Measurements from ENCODE around the gene GNAQ. TPM values are rescaled to one million over a fixed set of nuclear protein-coding genes. Genes with fewer than 3 reads are reported as not detected.

The GNAQ gene
- total RNA-seq, 1 experiment from 2014 or later, result 38.2 TPM

- H3K9me3 Mint-ChIP-seq (ENCODE audit: unreplicated experiment), result no peaks in the 10 kb centered on the region
- TF ChIP-seq CTCF (IDR thresholded peaks at IDR 0.05; ENCODE audit: unreplicated experiment), result no peak
- intact Hi-C loops (cut with micrococcal nuclease), result no loop called here
- no peaks in the 10 kb centered on the region for H3K36me3 Mint-ChIP-seq (ENCODE audit: insufficient read depth, unreplicated experiment)
- CTCF ChIA-PET, result interaction anchor here (0.7 kb wide), 1 partner anchor 11 kb away, joined by 3 read pairs; no protein-coding TSS in a partner anchor
- no peak overlapping the region for H3K27ac Mint-ChIP-seq (ENCODE audit: low read depth, unreplicated experiment)
- no peak for DNase-seq (ENCODE audit: unreplicated experiment)
- no peak overlapping the region for H3K4me3 Mint-ChIP-seq (ENCODE audit: unreplicated experiment)
- POLR2A ChIA-PET, result no interaction called here
- peaks cover 22% of the 10 kb centered on the region for H3K4me1 Mint-ChIP-seq (ENCODE audit: insufficient read depth, unreplicated experiment)
- H3K27me3 Mint-ChIP-seq (ENCODE audit: insufficient read depth, unreplicated experiment), result no peaks in the 10 kb centered on the region
- no TSS peak for BruUV-seq (replicated peaks)
These were observed 121.4 kb downstream of the GNAQ start for GRCh38 chr9:77910194-77910621.

- H3K27ac Mint-ChIP-seq (ENCODE audit: low read depth, unreplicated experiment), result no peak overlapping the region
- peaks cover 22% of the 10 kb centered on the region for H3K4me1 Mint-ChIP-seq (ENCODE audit: insufficient read depth, unreplicated experiment)
- CTCF ChIA-PET, result interaction anchor here (0.5 kb wide), 1 partner anchor 116 kb away, joined by 3 read pairs; no protein-coding TSS in a partner anchor
- TF ChIP-seq CTCF (IDR thresholded peaks at IDR 0.05; ENCODE audit: unreplicated experiment), result no peak
- no peaks in the 10 kb centered on the region for H3K9me3 Mint-ChIP-seq (ENCODE audit: unreplicated experiment)
- no peaks in the 10 kb centered on the region for H3K36me3 Mint-ChIP-seq (ENCODE audit: insufficient read depth, unreplicated experiment)
- H3K4me3 Mint-ChIP-seq (ENCODE audit: unreplicated experiment), result no peak overlapping the region
- intact Hi-C loops (cut with micrococcal nuclease), result no loop called here
- no TSS peak for BruUV-seq (replicated peaks)
- H3K27me3 Mint-ChIP-seq (ENCODE audit: insufficient read depth, unreplicated experiment), result no peaks in the 10 kb centered on the region
- DNase-seq (ENCODE audit: unreplicated experiment), result no peak
- POLR2A ChIA-PET, result no interaction called here
These were observed 122.3 kb downstream of the GNAQ start for GRCh38 chr9:77909306-77909705.

- Mint-ChIP-seq H3K4me3 (ENCODE audit: unreplicated experiment) (no peak overlapping the region), H3K4me1 (ENCODE audit: insufficient read depth, unreplicated experiment) (peaks cover 22% of the 10 kb centered on the region), H3K9me3 (ENCODE audit: unreplicated experiment) (no peaks in the 10 kb centered on the region), H3K27ac (ENCODE audit: low read depth, unreplicated experiment) (no peak overlapping the region), H3K36me3 (ENCODE audit: insufficient read depth, unreplicated experiment) (no peaks in the 10 kb centered on the region), H3K27me3 (ENCODE audit: insufficient read depth, unreplicated experiment) (no peaks in the 10 kb centered on the region)
- DNase-seq (ENCODE audit: unreplicated experiment), result no peak
- ChIA-PET POLR2A (interaction anchor here (1.4 kb wide), 1 partner anchor 9 kb away, joined by 5 read pairs; no protein-coding TSS in a partner anchor), CTCF (interaction anchor here (1.0 kb wide), 1 partner anchor 9 kb away, joined by 3 read pairs; no protein-coding TSS in a partner anchor)
- no TSS peak for BruUV-seq (replicated peaks)
- TF ChIP-seq CTCF (IDR thresholded peaks at IDR 0.05; ENCODE audit: unreplicated experiment), result no peak
- intact Hi-C loops (cut with micrococcal nuclease), result no loop called here
These were observed 123.3 kb downstream of the GNAQ start for GRCh38 chr9:77908293-77908692.

- POLR2A ChIA-PET, result interaction anchor here (0.7 to 1.4 kb wide), 3 partner anchors 9 to 32 kb away, joined by 3 to 5 read pairs (median 3); no protein-coding TSS in a partner anchor
- no peaks in the 10 kb centered on the region for H3K9me3 Mint-ChIP-seq (ENCODE audit: unreplicated experiment)
- DNase-seq (ENCODE audit: unreplicated experiment), result peak; percentile 23
- no peak overlapping the region for H3K27ac Mint-ChIP-seq (ENCODE audit: low read depth, unreplicated experiment)
- BruUV-seq (replicated peaks), result no TSS peak
- peaks cover 22% of the 10 kb centered on the region for H3K4me1 Mint-ChIP-seq (ENCODE audit: insufficient read depth, unreplicated experiment)
- intact Hi-C loops (cut with micrococcal nuclease), result no loop called here
- H3K4me3 Mint-ChIP-seq (ENCODE audit: unreplicated experiment), result no peak overlapping the region
- CTCF ChIA-PET, result interaction anchor here (0.7 to 1.0 kb wide), 2 partner anchors 9 to 375 kb away, joined by 3 to 4 read pairs; no protein-coding TSS in a partner anchor
- no peaks in the 10 kb centered on the region for H3K36me3 Mint-ChIP-seq (ENCODE audit: insufficient read depth, unreplicated experiment)
- no peaks in the 10 kb centered on the region for H3K27me3 Mint-ChIP-seq (ENCODE audit: insufficient read depth, unreplicated experiment)
- no peak for TF ChIP-seq CTCF (IDR thresholded peaks at IDR 0.05; ENCODE audit: unreplicated experiment)
These were observed 124.0 kb downstream of the GNAQ start for GRCh38 chr9:77907585-77907984.

All from MCF 10A (cell line).